HG03378 (cell line): ENCODE data around the gene THSD4.
"Not testable (repeated sequence)": the region's sequence is repeated elsewhere in the genome, so short reads cannot be mapped to it uniquely, and the experiment has no call there.

Experiments used
- ATAC-seq: cut with Tn5 transposase; IDR thresholded peaks from one replicate; pipeline ENCODE4 v1.9.1; 2021; ENCODE audit warnings: mild to moderate bottlenecking, moderate library complexity; ENCODE audit not compliant: unreplicated experiment

THSD4 gene

GRCh38 chr15:71393383-71393782, 278.1 kb downstream of the THSD4 start:
- ATAC-seq: no peak

GRCh38 chr15:71396536-71397125, 281.4 kb downstream of the THSD4 start:
- ATAC-seq: no peak

- no peak for ATAC-seq
Observed at GRCh38 chr15:71397377-71397776, 282.1 kb downstream of the THSD4 start.

- ATAC-seq: no peak
Observed at GRCh38 chr15:71400294-71400693, 285.0 kb downstream of the THSD4 start.

- ATAC-seq: not testable (repeated sequence)
Observed at GRCh38 chr15:71401728-71402127, 286.5 kb downstream of the THSD4 start.

- ATAC-seq: no peak
Observed at GRCh38 chr15:71409541-71409940, 294.3 kb downstream of the THSD4 start.

- no peak for ATAC-seq
Observed at GRCh38 chr15:71410347-71410746, 295.1 kb downstream of the THSD4 start.

GRCh38 chr15:71411538-71412482, 296.5 kb downstream of the THSD4 start:
- no peak for ATAC-seq

- no peak for ATAC-seq
Observed at GRCh38 chr15:71413419-71413818, 298.1 kb downstream of the THSD4 start.

- no peak for ATAC-seq
Observed at GRCh38 chr15:71414853-71415252, 299.6 kb downstream of the THSD4 start.

- ATAC-seq: no peak
Observed at GRCh38 chr15:71422530-71423259, 307.4 kb downstream of the THSD4 start.

- ATAC-seq: no peak
Observed at GRCh38 chr15:71424765-71425164, 309.5 kb downstream of the THSD4 start.

GRCh38 chr15:71425388-71425787, 310.1 kb downstream of the THSD4 start:
- no peak for ATAC-seq

- ATAC-seq: no peak
Observed at GRCh38 chr15:71426792-71427191, 311.5 kb downstream of the THSD4 start.

- ATAC-seq: no peak
Observed at GRCh38 chr15:71430782-71431181, 315.5 kb downstream of the THSD4 start.

GRCh38 chr15:71431343-71432336, 316.4 kb downstream of the THSD4 start:
- no peak for ATAC-seq

- no peak for ATAC-seq
Observed at GRCh38 chr15:71433402-71433801, 318.1 kb downstream of the THSD4 start.

GRCh38 chr15:71434774-71435173, 319.5 kb downstream of the THSD4 start:
- ATAC-seq: no peak

- no peak for ATAC-seq
Observed at GRCh38 chr15:71435552-71435951, 320.3 kb downstream of the THSD4 start.

GRCh38 chr15:71436854-71437253, 321.6 kb downstream of the THSD4 start:
- ATAC-seq: no peak
